Suprapubic skin (tissue), 3 donors: ENCODE results near the gene KIAA0408.

Source experiments
- CTCF ChIP-seq, 2 donors: fragments of 200-600 bp in 1 of 2; fragments of 450-650 bp in 1 of 2; sonication (generic) in 1 of 2; IDR thresholded peaks; one replicate each; pipeline ENCODE4 v1.5.1; 2016 to 2019; ENCODE audit warnings: antibody characterized with exemption in 2 of 2, mild to moderate bottlenecking in 1 of 2, moderate library complexity in 1 of 2
- POLR2A ChIP-seq, 2 donors: fragments of 450-650 bp; IDR thresholded peaks; one replicate each; pipeline ENCODE4 v1.6.1; 2017; ENCODE audit warnings: antibody characterized with exemption in 2 of 2, mild to moderate bottlenecking in 2 of 2, moderate library complexity in 2 of 2

GRCh38 chr6:127447780-127448179, 11.4 kb downstream of the KIAA0408 start:
- TF ChIP-seq CTCF (IDR thresholded peaks at IDR 0.05) (no peak), POLR2A (IDR thresholded peaks at IDR 0.05) (no peak)
